ENCODE results near the gene CTSA.

CTSA gene

DNA sequence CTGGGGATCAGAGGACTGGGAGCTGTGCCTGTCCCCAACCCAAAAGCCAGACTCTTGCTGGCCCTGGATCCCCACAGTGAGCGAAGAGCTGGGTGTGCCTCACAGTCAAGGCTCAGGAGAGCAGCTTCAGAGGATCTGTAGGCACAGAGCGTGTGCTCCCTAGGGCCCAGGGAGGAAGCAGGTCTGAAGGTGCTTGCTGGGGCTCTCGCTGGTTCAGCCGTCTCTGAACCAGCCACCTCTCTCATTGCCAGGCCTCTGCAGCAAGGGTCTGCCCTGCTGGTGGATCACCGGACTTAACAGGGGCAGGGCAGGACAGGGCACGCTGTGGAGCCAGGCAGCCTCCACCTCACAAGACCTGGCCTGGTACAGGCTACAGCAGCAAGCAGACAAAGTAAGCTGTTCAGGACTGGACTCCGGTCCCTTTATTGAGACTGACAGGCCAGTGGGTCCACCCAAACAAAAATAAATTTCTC lies 57.2 kb downstream of the CTSA start:
- ATAC-seq (ENCODE audit: low read depth) (peak; percentile 10; the same call in 2 of the 3 replicates), DNase-seq (ENCODE audit: low spot score) (no peak)
- H3K9me3 ChIP-seq (ENCODE audit: severe bottlenecking): no peaks in the 10 kb centered on the region
- H3K4me1 ChIP-seq (ENCODE audit: insufficient read depth, poor library complexity, severe bottlenecking): peaks cover 3% of the 10 kb centered on the region
- H3K4me3 ChIP-seq (ENCODE audit: severe bottlenecking): no peak overlapping the region
- H3K27ac ChIP-seq (ENCODE audit: poor library complexity, severe bottlenecking): no peak overlapping the region
- no peaks in the 10 kb centered on the region for H3K27me3 ChIP-seq (ENCODE audit: insufficient read depth, poor library complexity, severe bottlenecking)
- TF ChIP-seq, protein P1, sequence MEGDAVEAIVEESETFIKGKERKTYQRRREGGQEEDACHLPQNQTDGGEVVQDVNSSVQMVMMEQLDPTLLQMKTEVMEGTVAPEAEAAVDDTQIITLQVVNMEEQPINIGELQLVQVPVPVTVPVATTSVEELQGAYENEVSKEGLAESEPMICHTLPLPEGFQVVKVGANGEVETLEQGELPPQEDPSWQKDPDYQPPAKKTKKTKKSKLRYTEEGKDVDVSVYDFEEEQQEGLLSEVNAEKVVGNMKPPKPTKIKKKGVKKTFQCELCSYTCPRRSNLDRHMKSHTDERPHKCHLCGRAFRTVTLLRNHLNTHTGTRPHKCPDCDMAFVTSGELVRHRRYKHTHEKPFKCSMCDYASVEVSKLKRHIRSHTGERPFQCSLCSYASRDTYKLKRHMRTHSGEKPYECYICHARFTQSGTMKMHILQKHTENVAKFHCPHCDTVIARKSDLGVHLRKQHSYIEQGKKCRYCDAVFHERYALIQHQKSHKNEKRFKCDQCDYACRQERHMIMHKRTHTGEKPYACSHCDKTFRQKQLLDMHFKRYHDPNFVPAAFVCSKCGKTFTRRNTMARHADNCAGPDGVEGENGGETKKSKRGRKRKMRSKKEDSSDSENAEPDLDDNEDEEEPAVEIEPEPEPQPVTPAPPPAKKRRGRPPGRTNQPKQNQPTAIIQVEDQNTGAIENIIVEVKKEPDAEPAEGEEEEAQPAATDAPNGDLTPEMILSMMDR (IDR thresholded peaks at IDR 0.05; ENCODE audit: poor library complexity, severe bottlenecking): no peak
- peaks cover 100% of the 10 kb centered on the region for H3K36me3 ChIP-seq (ENCODE audit: low read depth)
